ENCODE data around the gene MGMT.

The MGMT gene

DNA sequence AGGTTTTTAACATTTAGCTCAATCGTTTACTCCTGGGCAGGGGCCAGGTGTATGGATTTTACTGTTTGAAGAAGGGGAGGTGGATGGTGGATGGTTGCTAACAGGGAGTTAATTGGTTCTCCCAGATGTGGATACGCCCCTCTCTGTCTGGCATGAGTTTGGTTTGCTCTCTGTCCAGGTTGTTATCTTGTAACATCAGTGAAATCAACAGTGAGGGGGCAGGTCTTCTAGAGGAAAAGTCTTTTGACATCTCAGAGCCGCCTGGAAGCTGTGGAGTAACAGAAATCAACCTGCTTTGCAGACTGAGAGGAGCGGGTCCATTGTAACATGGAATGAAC is 243.4 kb downstream of the MGMT start:
- DNase-seq (ENCODE audit: low spot score) = no peak

DNA sequence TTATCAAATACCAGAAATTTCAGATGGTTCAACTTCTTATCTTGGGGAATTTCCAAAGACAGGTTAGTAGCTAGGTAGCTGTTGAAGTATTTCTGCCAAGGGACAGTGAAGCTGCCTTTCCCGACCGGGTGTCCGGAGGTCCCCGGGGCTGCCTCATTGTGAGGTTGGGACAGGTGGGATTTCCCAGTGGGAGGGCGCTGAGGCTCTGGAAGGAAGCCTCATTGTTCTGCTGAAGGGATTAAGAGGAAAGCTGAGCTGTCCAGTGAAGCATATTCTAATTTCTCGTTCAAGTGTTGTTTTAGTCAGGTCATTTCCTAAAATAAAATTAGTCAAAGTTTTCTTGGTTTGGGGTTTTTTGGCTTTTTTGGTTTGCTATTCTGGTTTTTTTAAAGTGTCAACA is 244.2 kb downstream of the MGMT start:
- no peak for DNase-seq (ENCODE audit: low spot score)

DNA sequence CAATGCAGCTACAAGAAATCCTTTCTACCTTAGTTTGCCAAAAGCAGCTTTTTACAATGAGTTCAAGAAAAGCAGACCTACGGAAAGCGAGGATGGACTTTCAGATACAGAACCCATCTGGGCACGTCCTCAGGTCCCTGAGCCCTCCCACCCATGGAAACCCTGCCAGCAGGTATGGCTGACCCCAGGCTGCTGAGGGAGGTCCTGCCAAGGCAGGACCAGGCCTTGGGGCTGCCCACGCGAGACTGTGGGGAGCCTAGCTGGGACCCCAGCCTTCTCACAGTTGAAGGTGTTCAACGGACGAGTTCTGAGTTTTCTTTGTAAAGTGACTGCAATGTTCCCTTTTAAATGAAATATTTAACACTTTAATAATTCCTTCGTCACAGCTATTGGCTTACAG is 245.0 kb downstream of the MGMT start:
- DNase-seq (ENCODE audit: low spot score) = no peak

DNA sequence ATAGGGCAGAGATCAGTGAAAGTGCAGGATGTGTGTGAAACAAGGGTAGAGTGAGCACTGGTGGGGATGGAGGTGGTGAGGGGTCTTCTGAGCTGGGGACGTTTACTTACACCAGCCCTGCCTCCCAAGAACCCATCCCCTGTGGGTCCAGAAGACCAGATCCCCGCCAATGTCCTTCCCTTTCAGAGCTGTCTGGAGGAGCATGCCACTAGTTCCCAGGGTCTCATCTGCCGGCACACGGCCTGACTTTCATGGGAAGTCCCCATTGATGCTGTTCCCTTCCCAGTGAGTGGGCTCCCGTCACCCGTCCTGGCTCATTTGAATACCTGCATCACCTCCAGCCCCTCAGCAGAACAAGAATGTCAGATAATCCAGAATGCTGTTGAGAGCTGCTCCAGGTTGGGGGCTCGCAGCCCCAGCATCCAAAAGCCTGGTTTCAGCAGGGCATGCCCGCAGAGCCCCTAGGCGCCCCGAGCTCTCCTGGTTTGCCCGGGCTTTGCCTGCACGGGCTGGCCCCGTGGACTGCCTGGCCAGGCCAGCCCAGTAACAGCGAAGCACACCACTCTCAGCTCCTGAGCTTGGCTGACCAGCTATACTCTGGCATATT is 246.7 kb downstream of the MGMT start:
- DNase-seq (ENCODE audit: low spot score) = no peak

DNA sequence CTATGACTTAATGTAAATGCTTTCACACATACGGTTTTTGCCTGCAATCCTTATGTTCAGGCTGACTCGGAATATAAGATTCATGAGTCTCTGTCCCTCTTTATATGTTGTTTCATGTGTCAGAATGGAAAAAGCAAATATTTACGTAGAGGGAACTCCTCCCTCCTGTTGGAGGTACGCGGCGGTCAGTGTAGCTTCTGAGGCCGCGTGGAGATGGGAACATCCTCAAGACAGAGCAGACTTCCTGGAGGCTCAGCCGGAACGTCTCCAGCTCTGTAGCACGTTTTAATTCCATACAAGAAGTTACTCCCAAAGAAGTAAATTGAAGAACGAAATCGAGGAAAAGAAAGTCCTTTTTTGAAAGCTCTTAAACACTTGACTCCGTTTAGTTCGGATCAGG is 248.8 kb downstream of the MGMT start:
- no peak for DNase-seq (ENCODE audit: low spot score)

DNA sequence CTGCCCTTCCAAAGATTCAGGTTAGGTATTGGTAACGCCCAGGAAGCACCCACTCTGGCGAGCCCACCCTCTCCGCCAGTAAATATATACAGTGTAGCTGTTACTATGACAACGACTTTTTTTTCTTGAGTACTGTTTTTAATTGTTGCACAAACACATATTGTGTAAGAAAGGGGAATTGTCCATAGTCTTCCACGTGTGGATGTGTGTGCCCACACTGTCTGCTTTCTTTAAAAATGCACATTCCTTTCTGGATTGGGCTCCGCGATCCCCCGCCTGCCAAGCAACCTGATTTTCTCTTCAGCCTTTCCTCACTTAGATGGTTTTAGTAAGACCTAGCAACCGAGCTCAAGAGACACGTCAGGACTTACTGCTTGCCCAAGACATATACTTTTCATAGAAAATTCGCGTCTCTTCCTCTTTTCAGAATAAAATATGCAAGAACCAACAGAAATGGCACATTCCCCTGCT is 249.2 kb downstream of the MGMT start:
- no peak for DNase-seq (ENCODE audit: low spot score)

DNA sequence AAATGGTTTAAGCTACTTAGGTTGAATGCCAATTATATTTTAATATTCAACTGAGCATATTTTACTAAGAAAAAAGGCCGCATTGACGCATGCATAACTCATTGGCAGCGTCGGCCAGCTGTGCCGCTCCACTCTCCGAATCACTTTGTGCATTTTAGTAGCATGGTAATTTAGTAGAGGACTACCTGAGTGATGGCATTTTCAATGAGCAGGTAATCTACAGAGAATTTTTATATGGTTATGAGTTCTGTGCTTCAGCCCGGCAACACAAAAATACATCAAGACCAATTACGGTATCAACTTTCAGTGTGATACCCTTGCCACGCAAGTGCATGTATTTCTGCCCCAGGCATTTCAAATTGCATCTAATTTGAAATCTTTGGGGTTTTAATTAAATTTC is 249.8 kb downstream of the MGMT start:
- DNase-seq (ENCODE audit: low spot score) = no peak

DNA sequence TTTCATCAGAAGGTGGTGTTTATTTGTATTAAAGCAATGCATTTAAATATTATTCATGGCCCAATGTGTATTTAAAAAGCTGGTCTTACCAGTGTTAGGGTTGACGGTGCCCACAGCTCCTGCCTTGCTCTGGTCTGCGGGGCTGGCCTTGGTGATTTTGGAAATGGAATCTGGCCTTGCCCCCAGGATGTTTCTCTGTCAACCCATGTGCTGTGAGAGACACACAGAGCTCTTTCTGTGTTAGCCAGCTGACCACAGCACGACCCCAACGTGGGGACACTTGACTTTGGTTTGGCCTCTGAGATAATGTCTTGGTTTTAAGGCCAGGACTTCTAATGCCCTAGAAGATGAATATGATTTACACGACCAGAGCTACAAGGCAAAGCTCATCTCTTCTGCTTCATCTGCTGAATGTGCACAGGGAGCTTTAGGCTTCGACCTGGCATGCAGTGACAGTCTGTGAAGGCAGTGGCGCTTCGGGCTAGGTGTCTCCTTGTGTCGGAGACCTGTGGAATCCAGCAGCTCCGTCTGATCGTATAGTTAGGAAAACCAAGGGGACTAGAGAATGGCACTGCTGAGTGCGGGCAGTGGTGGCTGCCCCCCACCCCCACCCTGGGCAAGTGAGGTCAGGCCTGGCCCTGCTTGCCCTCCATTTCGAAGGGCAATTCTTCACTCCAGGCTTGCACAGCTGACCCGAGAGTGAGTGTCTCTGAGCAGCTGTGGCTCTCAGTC is 250.9 kb downstream of the MGMT start:
- DNase-seq (ENCODE audit: low spot score) = no peak

DNA sequence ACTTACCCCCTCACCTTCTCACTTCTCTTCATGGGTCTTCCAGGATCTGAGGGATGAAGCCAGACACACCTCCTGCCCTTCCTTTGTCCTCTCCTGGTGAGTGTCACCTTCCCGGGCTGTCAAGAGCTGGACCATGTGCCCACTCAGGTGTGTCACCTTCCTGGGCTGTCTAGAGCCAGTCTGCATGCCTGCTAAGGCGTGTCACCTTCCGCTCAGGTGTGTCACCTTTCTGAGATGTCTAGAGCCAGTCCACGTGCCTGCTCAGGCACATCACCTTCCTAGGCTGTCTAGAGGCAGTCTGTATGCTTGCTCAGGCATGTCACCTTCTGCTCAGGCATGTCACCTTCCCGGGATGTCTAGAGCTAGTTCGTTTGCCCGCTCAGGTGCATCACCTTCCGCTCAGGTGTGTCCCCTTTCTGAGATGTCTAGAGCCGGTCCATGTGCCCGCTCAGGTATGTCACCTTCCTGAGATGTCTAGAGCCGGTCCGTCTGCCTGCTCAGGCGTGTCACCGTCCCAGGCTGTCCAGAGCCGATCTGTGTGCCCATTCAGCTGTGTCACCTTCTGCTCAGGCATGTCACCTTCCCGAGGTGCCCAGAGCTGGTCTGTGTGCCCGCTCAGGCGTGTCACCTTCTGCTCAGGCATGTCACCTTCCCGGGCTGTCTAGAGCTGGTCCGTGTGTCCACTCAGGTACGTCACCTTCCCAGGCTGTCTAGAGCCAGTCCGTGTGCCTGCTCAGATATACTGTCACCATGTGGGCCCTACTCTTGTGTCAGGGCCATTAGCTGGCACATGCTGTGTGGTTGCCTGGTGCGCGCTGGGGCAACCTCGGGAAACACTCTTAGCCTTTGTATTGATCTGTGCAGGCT is 251.7 kb downstream of the MGMT start:
- no peak for DNase-seq (ENCODE audit: low spot score)

DNA sequence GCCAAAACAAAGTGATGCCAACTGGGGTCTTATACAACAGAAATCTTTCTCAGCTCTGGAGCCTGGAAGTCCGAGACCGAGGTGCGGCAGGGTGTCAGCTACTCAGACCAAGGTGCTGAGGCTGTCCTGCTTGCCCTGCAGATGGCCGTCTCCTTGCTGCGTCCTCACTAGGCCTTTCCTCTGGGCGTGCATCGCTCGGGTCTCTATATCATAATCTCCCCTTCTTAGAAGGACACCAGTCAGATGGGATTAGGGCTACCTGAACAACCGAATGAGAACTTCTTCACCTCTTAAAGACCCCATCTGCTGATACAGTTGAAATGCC is 252.3 kb downstream of the MGMT start:
- no peak for DNase-seq (ENCODE audit: low spot score)

DNA sequence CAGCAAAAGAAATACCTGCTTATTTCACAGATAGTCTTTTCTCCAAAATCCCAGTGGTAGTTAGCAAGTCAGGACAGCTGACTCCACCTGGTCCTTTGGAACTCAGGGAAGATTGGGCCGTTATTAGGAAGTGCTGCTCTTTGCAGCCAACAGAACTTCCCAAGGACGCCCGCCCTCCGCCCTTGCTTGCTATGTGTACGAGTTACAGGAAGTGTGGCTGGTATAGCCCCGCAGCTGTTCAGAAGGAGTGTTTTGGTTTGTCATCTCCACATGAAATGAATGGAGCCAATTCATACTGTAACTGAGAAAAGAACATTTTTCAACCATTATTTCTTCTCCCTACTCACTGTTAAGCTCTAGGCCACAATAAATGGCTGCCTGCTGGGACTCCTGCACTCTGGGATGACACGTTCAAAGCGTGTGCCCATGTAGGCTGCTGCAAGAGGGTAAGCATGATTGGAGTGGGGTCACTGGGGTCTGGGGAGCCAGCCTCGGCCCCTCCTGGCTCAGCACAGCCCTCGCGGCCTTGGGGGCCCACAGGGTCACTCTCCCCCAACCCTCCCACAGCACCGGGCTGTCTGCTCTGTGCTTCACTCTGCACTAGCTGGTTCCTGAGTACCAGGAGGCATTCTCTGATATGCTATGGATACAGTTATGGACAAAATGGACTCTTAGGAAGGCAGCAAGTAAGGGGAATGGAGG is 253.0 kb downstream of the MGMT start:
- no peak for DNase-seq (ENCODE audit: low spot score)

DNA sequence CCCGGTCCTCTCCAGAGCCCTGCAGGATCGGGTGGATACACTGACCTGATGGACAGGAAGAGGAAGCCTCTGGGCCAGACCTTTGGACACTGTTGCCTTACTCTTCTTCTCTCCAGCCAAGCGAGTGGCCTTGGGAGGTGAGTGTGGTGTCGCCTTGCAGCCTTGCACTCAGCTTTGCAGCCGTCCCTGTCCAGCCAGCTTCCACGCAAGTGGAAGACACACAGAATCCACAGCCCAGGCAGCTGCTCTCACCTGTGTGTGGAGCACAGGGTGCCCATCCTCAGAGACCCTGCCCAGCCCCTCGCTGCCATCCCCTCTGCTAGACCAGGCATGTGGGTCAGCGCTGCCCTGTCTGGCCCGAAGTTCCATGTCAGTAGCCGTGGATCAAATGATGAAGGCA is 258.0 kb downstream of the MGMT start:
- no peak for DNase-seq (ENCODE audit: low spot score)

DNA sequence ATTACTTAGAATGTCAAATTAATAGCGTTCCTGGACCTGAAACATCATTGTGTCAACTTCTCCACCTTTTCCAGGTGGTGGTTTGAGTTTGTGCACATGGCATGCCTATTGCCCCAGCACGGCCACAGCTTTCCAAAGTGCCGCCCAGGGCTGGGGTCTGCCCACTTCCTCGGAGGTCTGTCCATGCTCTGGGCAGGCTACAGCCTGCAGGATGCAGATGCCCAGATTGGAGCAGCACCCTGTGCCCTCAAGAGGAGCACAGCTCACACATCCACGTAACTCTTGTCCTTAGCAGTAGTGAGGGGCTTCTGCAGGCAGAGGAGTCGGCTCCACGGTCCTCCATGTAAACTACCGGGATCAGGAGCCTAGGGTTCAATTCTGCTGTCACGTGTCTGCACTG is 258.4 kb downstream of the MGMT start:
- DNase-seq (ENCODE audit: low spot score) = no peak

DNA sequence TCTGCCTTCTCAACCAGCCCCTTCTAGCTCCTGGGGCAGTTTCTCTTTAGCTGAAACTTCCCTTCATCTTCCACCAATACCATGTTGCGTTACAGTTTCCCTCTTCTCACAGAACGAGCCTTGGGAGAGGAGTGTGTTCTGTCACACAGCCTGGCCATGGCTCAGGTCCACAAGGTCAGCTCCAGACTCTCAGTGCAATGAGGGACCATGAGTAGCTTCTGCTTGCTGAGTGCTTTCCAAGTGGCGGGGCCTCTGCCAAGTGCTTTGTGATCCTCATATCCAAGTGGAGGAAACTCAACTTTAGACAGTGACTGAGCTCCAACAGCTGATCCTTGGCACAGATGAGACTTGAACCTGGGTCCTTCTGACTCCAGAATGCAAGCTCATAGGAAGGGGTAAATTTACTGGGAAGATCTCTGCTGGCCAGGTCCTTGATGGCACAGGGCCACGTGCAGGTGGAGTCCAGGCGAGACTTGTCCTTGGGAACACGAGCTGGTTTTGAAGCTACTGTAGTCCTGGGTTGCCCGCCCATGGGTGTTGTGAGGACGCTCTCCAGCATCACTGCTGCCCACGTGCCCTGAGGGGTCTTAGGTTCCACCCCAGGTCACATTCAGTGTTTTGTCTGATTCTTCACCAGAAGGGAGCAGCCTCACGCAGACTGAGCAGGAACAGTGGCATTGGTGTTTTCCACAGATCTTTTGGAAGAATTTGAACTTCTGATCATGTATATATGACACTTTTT is 259.0 kb downstream of the MGMT start:
- DNase-seq (ENCODE audit: low spot score) = no peak

DNA sequence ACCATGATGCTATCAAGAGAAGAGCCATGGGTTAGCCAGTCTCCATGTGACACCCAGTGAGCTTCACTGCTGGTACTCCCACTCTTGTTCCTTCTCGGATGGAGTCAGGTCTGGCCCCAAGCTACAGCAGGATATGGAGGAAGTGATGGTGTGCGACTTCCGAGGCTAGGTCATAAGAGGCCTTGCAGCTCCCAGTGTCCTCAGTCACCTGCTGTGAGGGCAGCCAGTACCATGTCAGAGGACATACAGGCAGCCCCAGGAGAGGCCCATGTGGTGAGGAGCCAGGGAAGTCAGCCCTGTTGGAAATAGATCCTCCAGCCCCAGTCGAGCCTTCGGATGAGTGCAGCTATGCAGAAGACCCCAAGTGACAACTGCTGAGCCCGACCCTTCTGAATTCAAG is 260.0 kb downstream of the MGMT start:
- DNase-seq (ENCODE audit: low spot score) = no peak

DNA sequence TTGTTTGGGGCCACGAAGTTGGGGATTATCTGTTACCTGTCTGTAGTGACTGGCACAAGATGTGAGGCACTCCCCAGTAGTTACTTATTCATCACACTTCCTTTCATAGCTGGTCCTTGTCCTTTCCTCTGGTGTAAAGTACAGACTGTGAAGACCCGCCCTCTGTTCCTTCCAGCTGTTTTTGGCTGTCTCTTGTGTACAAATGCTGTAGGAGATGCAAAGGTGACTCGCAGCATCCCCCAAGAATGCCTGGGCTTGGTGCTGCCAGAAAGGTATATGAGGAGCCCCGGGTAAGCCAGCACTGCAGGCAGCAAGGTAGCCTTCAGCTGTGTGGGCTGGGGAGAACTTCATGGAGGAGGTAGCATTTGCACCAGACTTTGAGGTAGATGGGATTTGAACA is 260.5 kb downstream of the MGMT start:
- no peak for DNase-seq (ENCODE audit: low spot score)

DNA sequence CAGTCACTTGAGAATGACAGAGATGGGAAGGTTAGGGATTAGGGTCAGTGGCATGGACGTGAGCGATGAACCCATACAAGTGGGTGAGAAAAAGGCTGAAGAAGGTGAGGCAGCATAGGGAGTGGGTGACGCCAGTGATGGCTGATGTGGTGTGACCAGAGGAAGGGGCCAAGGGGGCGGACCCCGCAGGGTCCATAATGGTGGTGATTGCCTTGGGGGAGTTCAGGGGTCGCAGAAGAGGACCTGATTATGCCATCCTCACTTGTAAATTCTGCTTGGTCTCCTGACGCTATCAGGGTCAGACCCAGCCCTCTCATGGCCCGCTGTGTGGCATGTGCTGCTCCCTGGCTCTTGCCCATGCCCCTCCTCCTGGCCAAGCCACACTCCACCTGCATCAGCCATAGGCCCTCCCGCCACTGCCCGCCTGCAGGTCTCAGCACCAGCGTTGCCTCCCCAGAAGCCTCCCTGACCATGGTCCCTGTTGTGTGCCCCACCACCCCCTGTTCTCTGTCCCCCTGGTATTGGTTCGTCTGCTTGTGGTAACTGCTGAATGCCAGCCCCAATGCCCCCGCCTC is 261.3 kb downstream of the MGMT start:
- DNase-seq (ENCODE audit: low spot score) = no peak

DNA sequence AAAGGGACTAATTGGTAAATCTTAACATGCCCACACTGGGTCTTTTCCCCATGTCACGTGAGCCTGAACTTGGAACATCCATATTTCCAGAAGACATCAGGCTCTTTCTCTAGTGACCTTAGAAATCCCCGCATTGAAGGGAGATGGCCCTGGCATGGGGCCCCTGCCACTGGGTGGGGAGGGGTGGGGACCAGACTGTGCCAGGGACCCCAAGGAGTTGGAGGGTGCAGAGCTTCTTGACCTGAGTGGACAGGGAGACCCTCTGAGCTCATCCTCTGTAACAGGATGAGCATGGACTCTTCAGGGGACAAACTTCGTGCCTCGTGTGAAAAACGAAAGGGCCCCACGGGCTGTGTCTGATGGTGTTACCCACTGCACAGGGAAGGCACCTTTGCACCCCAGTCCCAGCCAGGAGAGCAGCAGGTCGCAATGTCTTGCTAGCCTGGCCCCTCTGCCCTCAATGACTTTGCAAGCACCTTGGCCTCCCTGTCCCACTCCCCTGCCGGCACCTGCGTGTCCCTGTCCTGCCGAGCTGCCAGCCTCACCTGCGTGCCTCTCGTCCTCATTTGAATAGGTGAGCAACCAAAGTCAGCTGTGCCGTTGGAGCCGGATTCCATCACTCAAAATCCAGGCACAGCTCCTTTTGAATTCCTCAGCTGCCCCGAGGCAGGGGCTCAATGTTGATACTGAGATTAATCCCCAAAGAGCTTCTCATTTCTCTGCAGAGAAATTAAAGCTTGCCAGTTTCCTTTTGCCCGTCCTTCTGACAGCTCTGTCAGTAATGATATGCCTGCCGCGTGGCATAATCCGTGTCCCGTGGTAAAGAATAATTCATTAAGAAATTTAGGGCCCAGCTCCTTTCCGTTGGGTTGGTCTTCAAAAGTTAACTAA is 262.1 kb downstream of the MGMT start:
- DNase-seq (ENCODE audit: low spot score) = no peak

DNA sequence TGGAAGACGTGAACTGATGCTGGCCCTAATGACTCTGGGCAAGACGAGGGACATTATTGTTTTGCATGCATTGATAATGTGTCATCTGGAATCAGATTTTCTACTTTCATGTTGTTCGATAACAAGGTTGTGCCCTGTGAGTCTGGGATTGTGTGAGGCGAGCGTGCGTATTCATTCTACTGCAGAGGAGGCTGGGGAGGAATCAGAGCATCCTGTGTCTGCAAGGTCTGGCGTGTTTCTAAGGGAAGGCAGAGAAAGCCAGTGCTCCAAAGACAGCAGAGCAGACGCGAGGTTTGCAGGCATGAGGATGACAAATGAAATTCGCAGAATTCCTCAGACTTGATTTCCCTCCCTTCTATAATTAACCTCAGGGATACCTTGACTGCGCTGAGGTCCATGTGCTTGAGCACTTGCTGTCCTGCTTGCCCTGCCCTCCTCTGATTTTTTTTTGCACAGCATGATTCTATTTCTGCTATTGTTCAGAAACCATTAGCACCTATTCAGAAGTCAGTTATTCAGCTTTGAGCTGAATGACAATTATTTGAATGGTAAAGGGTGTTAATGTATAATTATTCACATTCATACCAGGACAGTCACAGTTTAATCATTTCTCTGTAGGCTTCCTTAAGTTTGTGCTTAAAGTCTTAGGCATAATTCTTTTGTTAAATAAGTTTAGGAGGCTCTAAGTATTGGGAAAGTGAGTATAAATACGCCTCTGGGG is 263.4 kb downstream of the MGMT start:
- DNase-seq (ENCODE audit: low spot score) = no peak

DNA sequence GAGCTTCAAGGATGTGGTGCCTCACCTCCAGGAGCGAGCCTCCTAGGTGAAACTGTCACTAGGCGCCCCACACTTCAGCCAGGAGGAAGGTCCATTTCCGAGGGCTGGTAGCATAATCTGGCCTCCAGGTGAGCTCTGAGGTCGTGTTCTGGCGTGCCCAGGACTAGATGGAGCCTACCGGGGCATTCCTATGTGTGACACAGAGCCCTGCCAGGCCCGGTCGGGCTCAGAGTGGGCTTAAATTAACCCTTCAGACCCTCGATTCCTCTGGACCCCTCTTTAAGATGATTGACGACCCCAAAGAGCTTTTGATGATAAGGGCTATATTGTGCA is 263.9 kb downstream of the MGMT start:
- no peak for DNase-seq (ENCODE audit: low spot score)

All from LoVo (cell line).